ENCODE results near the gene EHD4.

EHD4 gene

DNA sequence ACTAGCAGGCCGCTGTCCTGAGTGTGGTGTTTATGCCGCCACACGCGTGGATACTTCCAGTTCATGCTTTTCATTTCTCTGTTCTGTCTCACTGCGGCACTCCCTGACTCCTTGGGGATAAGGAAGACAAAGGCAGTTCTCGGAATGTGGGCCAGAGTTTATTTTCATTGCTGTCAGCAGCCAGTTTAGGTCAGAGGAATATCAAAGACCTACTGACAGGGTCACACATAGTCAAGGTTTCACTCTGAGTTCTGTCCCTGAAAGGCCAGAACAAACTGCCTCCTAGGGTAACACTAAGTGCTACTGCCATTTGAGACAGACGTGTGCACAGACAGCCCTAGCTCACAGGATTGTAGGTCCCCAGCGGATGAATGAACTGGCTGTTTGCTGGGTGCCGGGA lies 51.2 kb downstream of the EHD4 start:
- no peak for DNase-seq (ENCODE audit: low read depth in 4 of 4, low spot score in 1 of 4)

GRCh38 chr15:41919954-41920538 lies 52.3 kb downstream of the EHD4 start:
- DNase-seq (ENCODE audit: low read depth in 4 of 4, low spot score in 1 of 4): no peak

DNA sequence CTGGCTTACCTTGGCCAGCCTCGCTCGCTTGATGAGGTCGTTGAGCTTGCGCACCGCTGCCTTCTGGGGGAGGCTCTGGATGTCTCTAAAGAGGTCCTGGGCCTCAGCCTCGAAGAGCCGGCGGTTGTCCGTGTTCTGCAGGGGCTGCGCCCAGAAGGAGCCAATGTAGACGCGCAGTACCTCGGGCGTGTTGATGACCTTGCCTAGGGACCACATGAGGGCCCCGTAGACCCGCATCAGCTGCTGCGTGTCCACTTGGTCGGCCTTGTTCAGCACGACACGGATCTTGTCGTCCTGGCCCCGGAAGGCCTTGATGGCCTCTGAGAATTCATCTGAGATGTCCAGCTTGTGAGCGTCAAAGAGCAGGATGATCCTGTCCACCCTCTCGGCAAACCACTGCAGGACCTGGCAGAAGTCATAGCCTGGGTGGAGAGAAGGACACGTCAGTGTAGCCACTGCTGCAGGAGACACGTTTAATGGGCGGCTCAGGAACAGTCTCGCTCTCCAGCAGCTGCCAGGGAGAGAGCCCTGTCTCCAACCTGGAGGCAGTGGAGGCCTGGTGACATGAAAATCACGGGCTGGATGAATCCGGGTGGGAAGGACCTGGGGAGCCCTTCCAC lies 53.0 kb downstream of the EHD4 start:
- no peak for DNase-seq (ENCODE audit: low read depth in 4 of 4, low spot score in 1 of 4)

DNA sequence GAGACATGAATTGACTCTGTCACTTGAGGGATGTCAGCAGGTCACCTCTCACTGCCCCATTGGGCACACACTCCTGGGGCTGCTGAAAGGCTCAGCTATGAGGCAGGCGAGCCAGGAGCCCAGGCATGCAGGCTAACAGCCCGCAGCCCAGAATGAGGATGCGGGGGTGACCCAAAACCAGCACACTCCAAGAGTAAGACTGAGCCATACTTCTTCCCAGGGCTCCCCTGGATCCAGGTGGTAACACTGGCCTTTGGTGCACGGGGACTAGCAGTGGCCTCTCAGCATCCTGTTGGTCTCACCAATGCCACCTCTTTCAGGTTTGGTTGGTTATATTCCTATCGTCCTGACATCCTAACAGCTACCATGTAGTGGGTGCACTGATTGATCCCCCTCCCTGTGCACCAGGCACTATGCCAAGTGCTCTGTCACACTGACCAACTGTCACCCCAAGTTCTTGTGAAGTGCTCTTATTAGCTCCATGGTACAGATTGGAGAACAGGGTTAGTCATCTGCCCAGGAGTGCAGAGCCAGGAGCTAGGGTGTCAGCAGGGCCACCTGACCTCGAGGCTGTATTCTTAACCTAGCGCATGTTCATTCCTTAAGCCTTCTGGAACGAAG lies 53.7 kb downstream of the EHD4 start:
- no peak for DNase-seq (ENCODE audit: low read depth in 4 of 4, low spot score in 1 of 4)

- no peak for DNase-seq (ENCODE audit: low read depth in 4 of 4, low spot score in 1 of 4)
Measured at GRCh38 chr15:41917767-41918430, 54.5 kb downstream of the EHD4 start.

- no peak for DNase-seq (ENCODE audit: low read depth in 4 of 4, low spot score in 1 of 4)
Measured at GRCh38 chr15:41915255-41915994, 56.9 kb downstream of the EHD4 start.

DNA sequence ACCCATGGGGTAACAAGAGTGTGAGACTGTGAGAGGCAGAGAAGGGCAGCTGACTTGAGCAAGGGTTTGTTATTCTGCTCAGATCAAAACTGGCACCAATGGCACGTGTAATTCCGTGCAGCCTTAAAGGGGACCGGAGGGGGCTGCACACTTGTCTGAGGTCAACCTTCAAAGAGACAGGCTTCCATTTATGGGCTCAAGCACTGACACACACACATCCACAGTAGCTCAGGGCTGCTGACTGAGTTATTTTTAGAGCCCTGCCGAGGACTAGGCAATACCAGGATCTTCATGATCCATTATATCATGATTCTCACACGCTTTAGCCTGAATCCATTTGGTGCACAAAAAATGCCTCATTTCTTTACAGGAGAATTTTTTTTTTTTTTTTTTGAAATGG lies 57.9 kb downstream of the EHD4 start:
- DNase-seq (ENCODE audit: low read depth in 4 of 4, low spot score in 1 of 4): no peak

DNA sequence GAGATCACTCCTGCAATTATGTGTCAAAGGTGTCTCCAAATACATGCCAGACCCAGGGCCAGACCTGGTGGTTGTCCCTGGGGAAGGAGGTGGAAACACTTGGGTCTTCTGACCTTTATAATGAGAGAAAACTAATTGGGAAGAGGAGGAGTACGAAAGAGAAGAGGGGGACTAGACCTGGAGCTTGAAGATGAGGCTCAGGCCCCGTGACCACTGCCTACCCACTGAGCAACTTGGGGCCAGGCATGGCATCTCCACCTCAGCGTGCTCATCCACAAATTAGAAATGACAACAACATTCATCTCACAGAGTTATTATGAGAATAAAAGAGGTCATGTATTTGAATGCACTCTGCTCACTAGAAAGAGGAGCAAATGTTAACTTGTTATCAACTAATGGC lies 59.1 kb downstream of the EHD4 start:
- no peak for DNase-seq (ENCODE audit: low read depth in 4 of 4, low spot score in 1 of 4)

- no peak for DNase-seq (ENCODE audit: low read depth in 4 of 4, low spot score in 1 of 4)
Measured at GRCh38 chr15:41911691-41912345, 60.5 kb downstream of the EHD4 start.

GRCh38 chr15:41908736-41909461 lies 63.5 kb downstream of the EHD4 start:
- DNase-seq (ENCODE audit: low read depth in 4 of 4, low spot score in 1 of 4): no peak

- DNase-seq (ENCODE audit: low read depth in 4 of 4, low spot score in 1 of 4): no peak
Measured at GRCh38 chr15:41907141-41907540, 65.2 kb downstream of the EHD4 start.

- no peak for DNase-seq (ENCODE audit: low read depth in 4 of 4, low spot score in 1 of 4)
Measured at GRCh38 chr15:41906608-41907007, 65.7 kb downstream of the EHD4 start.

GRCh38 chr15:41905036-41905793 lies 67.1 kb downstream of the EHD4 start:
- no peak for DNase-seq (ENCODE audit: low read depth in 4 of 4, low spot score in 1 of 4)

GRCh38 chr15:41904541-41905005 lies 67.8 kb downstream of the EHD4 start:
- DNase-seq (ENCODE audit: low read depth in 4 of 4, low spot score in 1 of 4): peak in 3 of 4 experiments; percentile 47 to 55 (median 48)

GRCh38 chr15:41903782-41904181 lies 68.6 kb downstream of the EHD4 start:
- DNase-seq (ENCODE audit: low read depth in 4 of 4, low spot score in 1 of 4): no peak

DNA sequence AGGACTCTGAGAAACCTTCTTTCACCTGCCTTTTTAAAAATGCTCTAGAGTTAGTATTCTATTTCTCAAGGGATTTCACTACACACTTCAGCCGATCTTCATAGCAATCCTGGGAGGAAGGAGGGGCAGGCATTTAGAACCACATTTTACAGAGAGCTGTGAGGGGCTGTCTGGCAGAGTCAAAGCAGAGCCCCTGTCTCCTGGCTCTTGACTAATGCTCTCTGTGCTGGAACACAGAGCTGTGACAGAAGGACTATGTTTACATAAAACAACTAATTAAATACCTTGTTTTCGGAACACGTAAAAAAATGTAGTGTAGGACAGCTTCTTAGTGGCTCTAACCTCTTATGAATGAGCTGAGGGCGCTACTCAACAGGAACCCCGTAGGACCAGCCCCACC lies 70.9 kb downstream of the EHD4 start:
- no peak for DNase-seq (ENCODE audit: low read depth in 4 of 4, low spot score in 1 of 4)

- no peak for DNase-seq (ENCODE audit: low read depth in 4 of 4, low spot score in 1 of 4)
Measured at GRCh38 chr15:41900526-41901380, 71.6 kb downstream of the EHD4 start.

DNA sequence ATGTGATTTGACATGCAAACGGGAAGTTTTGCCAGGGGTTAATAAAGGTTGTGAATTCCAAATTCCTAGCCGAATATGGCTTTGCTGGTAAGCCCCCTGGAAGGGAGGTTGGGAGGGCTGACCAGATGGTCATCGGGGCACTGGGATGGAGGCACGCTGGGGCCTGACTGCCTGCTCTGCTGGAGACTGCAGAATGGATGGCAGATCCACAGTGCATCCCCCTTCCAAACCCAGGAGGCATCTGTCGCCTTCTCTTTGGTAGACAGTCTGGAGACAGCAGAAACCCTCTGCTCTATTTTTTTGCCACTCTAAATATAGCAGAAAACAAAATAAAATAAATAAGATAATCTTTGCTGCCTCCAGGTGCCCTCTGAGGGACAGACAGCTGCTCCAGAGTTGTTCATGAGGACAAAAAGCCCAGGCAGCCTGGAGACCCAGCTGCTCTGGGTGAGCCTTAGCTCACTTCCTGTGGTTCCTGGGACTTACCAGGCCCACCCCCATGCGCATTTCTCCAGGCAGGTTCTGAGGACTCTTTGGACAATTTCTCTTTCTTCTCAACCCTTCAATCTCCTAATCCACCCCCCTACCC lies 72.4 kb downstream of the EHD4 start:
- DNase-seq (ENCODE audit: low read depth in 4 of 4, low spot score in 1 of 4): no peak

All from stimulated activated CD4-positive, alpha-beta T cell treated with anti-CD3 and anti-CD28 coated beads, Interleukin-1b, Interleukin-23, amount 100 ng/mL, for 24 hours (primary cell).